Natural killer cell (primary cell): ENCODE data around the gene DCK. TPM values are rescaled to one million over a fixed set of nuclear protein-coding genes. Genes with fewer than 3 reads are reported as not detected.

Source experiments
- ATAC-seq, 3 donors: fragments of 150-1000 bp in 2 of 3; fragments of 200-7000 bp in 1 of 3; cut with Tn5 transposase; 1 replicate in 1 of 3; 2 replicates in 2 of 3; pipeline ENCODE4 v1.10.0; 2021; ENCODE audit warnings: mild to moderate bottlenecking in 2 of 3, moderate library complexity in 2 of 3
- DNase-seq, 2 donors: peaks; one replicate each; pipeline versions ENCODE4 v3.0.0 to v3.0.0-alpha.2; 2013 to 2021; ENCODE audit warnings: mixed read lengths in 1 of 2
- H3K27ac ChIP-seq: one replicate; pipeline ENCODE4 v1.5.1; 2013; ENCODE audit warnings: mild to moderate bottlenecking, low read length
- H3K27me3 ChIP-seq: one replicate; pipeline ENCODE4 v1.6.1; 2013; ENCODE audit warnings: low read length; ENCODE audit not compliant: control insufficient read depth, insufficient read depth
- H3K36me3 ChIP-seq: one replicate; pipeline ENCODE4 v1.6.1; 2013; ENCODE audit warnings: low read length; ENCODE audit not compliant: control insufficient read depth, insufficient read depth
- H3K4me1 ChIP-seq: one replicate; pipeline ENCODE4 v1.6.1; 2013; ENCODE audit warnings: low read length; ENCODE audit not compliant: control insufficient read depth, insufficient read depth
- H3K4me3 ChIP-seq: one replicate; pipeline ENCODE4 v1.5.1; 2013; ENCODE audit warnings: low read length
- H3K9me3 ChIP-seq: one replicate; pipeline ENCODE4 v1.6.1; 2013; ENCODE audit warnings: low read length; ENCODE audit not compliant: control insufficient read depth, insufficient read depth
- H3K27ac Mint-ChIP-seq, 2 donors: one replicate each; pipeline ENCODE4 v1.8.0; 2022; ENCODE audit warnings: mild to moderate bottlenecking in 2 of 2, mixed read lengths in 2 of 2, moderate library complexity in 1 of 2
- H3K27me3 Mint-ChIP-seq, 2 donors: one replicate each; pipeline ENCODE4 v1.8.0; 2022; ENCODE audit warnings: low read depth in 2 of 2, mixed read lengths in 2 of 2
- H3K36me3 Mint-ChIP-seq: one replicate; pipeline ENCODE4 v1.8.0; 2022; ENCODE audit warnings: mixed read lengths
- H3K4me1 Mint-ChIP-seq, 2 donors: one replicate each; pipeline ENCODE4 v1.8.0; 2022; ENCODE audit warnings: mixed read lengths in 2 of 2
- H3K4me3 Mint-ChIP-seq: one replicate; pipeline ENCODE4 v1.8.0; 2022; ENCODE audit warnings: mild to moderate bottlenecking, moderate library complexity, mixed read lengths
- H3K9me3 Mint-ChIP-seq, 2 donors: one replicate each; pipeline ENCODE4 v1.8.0; 2022; ENCODE audit warnings: mixed read lengths in 2 of 2
- CTCF ChIP-seq: fragments of 200-600 bp; IDR thresholded peaks from one replicate; pipeline ENCODE4 v1.8.0; 2022; ENCODE audit warnings: antibody characterized with exemption
- WGBS: methylation state at CpG from one replicate; pipeline ENCODE4 v1.1.7; 2013; ENCODE audit warnings: missing lambda C conversion rate; ENCODE audit not compliant: insufficient coverage; 5-methylcytosine and 5-hydroxymethylcytosine counted together
- intact Hi-C: fragments of 100-400 bp; cut with micrococcal nuclease; formaldehyde crosslinking; loops from one replicate; pipeline ENCODE4 v1.14.2; 2022
- total RNA-seq, 4 donors: library from RNA; stranded (reverse); fragments of 120-200 nt in 1 of 4; gene quantifications; one replicate each; pipeline versions ENCODE4 v1.2.3 to v1.2.4, GENCODE V29; 2013 to 2022

DCK gene
- total RNA-seq, 3 donors from 2014 or later (not counting 1 experiment from before 2014, with no cell fraction given) = 28.3 to 32.7 (median 29.5) TPM

DNA sequence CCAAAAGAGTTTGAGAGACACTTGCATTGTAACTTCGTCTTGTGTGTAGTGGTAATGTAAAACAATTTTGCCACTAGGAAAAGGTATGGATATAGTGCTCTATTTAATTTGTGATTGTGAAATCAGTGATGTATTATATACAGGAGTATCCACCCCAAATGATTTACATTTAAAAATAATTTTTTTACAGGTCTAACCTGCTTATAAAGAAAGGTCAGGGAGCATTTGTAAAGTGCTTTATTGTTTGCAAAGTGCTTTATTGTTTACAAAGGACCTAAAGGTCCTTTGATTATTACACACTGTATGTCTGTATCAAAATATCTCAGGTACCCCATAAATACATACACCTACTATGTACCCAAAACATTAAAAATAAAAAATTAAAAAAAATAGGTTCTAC, 70.3 kb downstream of the DCK start:
- H3K9me3 ChIP-seq = no peaks in the 10 kb centered on the region
- DNase-seq (no peak), ATAC-seq (no peak)
- Mint-ChIP-seq H3K4me1 (peaks cover 21% of the 10 kb centered on the region in 2 donors), H3K4me3 (no peak overlapping the region), H3K27me3 (no peaks in the 10 kb centered on the region), H3K27ac (no peak overlapping the region), H3K36me3 (no peaks in the 10 kb centered on the region), H3K9me3 (no peaks in the 10 kb centered on the region)
- no peak overlapping the region for H3K4me3 ChIP-seq
- WGBS = 86% methylated on average over 1 of the region's 1 CpG
- no peaks in the 10 kb centered on the region for H3K36me3 ChIP-seq
- H3K27me3 ChIP-seq = no peaks in the 10 kb centered on the region
- TF ChIP-seq CTCF = no peak
- H3K4me1 ChIP-seq = peaks cover 10% of the 10 kb centered on the region
- no peak overlapping the region for H3K27ac ChIP-seq
- intact Hi-C loops = no loop called here

DNA sequence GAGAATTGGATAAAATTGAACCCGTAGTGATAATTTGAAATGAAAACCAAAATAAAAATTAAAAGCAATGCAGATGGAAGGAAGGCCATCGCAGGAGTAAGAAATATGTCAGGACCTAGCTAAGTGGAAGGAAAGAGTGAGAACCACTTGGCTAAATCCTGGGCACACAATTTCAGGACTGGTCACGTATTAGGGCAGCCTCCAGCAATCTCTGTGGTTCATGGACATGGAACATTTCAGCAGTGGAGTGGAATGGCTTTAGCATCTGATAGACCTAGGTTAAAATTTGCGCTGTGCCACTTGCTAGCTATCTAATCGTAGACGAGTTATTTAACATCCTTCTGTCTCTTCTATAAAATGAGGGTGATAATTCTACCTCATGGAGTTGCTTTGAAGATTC, 71.1 kb downstream of the DCK start:
- no peak overlapping the region for H3K4me3 ChIP-seq
- Mint-ChIP-seq H3K9me3 (no peaks in the 10 kb centered on the region), H3K27ac (no peak overlapping the region), H3K36me3 (no peaks in the 10 kb centered on the region), H3K4me3 (no peak overlapping the region), H3K27me3 (no peaks in the 10 kb centered on the region), H3K4me1 (peaks cover 21% of the 10 kb centered on the region in 2 donors)
- TF ChIP-seq CTCF = no peak
- no peaks in the 10 kb centered on the region for H3K9me3 ChIP-seq
- DNase-seq = no peak
- intact Hi-C loops = no loop called here
- H3K27me3 ChIP-seq = no peaks in the 10 kb centered on the region
- no peaks in the 10 kb centered on the region for H3K36me3 ChIP-seq
- no peak for ATAC-seq
- 96% methylated on average over 4 of the region's 6 CpGs for WGBS
- peaks cover 10% of the 10 kb centered on the region for H3K4me1 ChIP-seq
- no peak overlapping the region for H3K27ac ChIP-seq

DNA sequence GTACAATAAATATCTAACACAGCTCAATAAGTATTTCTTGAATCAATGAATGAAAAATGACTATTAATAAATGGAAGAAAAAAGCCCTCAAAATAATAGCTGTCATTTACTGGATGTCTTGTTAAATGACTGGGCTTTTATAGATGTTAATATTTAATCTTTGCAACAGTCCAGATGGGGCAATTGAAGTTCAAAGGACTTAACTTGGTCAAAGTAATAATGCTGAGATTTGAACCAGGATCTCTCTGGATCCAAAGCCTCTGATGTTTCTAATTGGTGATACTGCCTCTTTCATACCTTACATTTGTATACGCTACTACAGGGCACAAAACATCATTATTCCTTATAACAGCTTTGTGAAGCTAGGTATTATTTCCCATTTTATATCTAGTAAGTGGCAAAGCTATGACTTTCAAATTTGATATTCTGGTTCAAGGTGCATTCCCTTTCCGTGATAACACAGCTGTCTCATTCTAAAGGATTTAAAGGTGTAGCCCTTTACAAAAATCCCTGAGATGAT, 72.6 kb downstream of the DCK start:
- Histone ChIP-seq H3K9me3 (no peaks in the 10 kb centered on the region), H3K4me3 (no peak overlapping the region), H3K36me3 (no peaks in the 10 kb centered on the region), H3K4me1 (peaks cover 10% of the 10 kb centered on the region), H3K27me3 (no peaks in the 10 kb centered on the region), H3K27ac (no peak overlapping the region)
- Mint-ChIP-seq H3K9me3 (no peaks in the 10 kb centered on the region), H3K36me3 (no peaks in the 10 kb centered on the region), H3K27ac (peak overlapping the region; percentile 76 to 84), H3K27me3 (no peaks in the 10 kb centered on the region), H3K4me3 (no peak overlapping the region), H3K4me1 (peaks cover 21% of the 10 kb centered on the region in 2 donors)
- intact Hi-C loops = no loop called here
- no peak for TF ChIP-seq CTCF
- DNase-seq (no peak), ATAC-seq (no peak)
- 100% methylated on average over 2 of the region's 2 CpGs for WGBS
